Upper lobe of left lung (tissue), 6 donors: ENCODE measurements around the gene LLPH. TPM values are rescaled to one million over a fixed set of nuclear protein-coding genes. Genes with fewer than 3 reads are reported as not detected.

Experiments
- ATAC-seq, 2 donors: fragments of 200-7000 bp; cut with Tn5 transposase; one replicate each; pipeline ENCODE4 v1.9.1; 2022; ENCODE audit warnings: mild to moderate bottlenecking in 2 of 2, moderate library complexity in 2 of 2; ENCODE audit not compliant: low FRiP score in 2 of 2
- DNase-seq, 2 donors: peaks; one replicate each; pipeline ENCODE4 v3.0.0-alpha.2; 2019 to 2020
- H3K27ac ChIP-seq, 4 donors: fragments of 200-600 bp; sonication (generic); one replicate each; pipeline ENCODE4 v1.5.1; 2016 to 2019
- H3K27me3 ChIP-seq, 4 donors: fragments of 200-600 bp; sonication (generic); one replicate each; pipeline ENCODE4 v1.5.1; 2017 to 2019
- H3K36me3 ChIP-seq, 4 donors: fragments of 200-600 bp; sonication (generic); one replicate each; pipeline ENCODE4 v1.5.1; 2016 to 2019
- H3K4me1 ChIP-seq, 4 donors: fragments of 200-600 bp; sonication (generic); one replicate each; pipeline ENCODE4 v1.5.1; 2018 to 2019
- H3K4me3 ChIP-seq, 4 donors: fragments of 200-600 bp; sonication (generic); one replicate each; pipeline ENCODE4 v1.5.1; 2017 to 2019; ENCODE audit warnings: mild to moderate bottlenecking in 2 of 4, moderate library complexity in 1 of 4
- H3K9me3 ChIP-seq, 4 donors: fragments of 200-600 bp; sonication (generic); one replicate each; pipeline ENCODE4 v1.5.1; 2018 to 2019
- EP300 ChIP-seq, 4 donors: sonication (generic); formaldehyde crosslinking; IDR thresholded peaks; one replicate each; pipeline ENCODE4 v1.5.1; 2017; ENCODE audit warnings: antibody characterized with exemption in 4 of 4, control low read depth in 2 of 4
- POLR2A ChIP-seq, 4 donors: fragments of 450-650 bp; IDR thresholded peaks; one replicate each; pipeline ENCODE4 v1.5.1; 2016 to 2017; ENCODE audit warnings: antibody characterized with exemption in 4 of 4, mild to moderate bottlenecking in 2 of 4
- POLR2AphosphoS5 ChIP-seq, 2 donors: sonication (generic); formaldehyde crosslinking; IDR thresholded peaks; one replicate each; pipeline ENCODE4 v1.5.1; 2017; ENCODE audit warnings: antibody characterized with exemption in 2 of 2
- WGBS, 2 donors: methylation state at CpG; one replicate each; pipeline ENCODE4 v1.1.5; 2017 to 2018; 5-methylcytosine and 5-hydroxymethylcytosine counted together
- total RNA-seq, 6 donors: library from RNA; depleted of rRNA in 4 of 6; stranded (reverse); fragments of >200 nt in 4 of 6; gene quantifications; one replicate each; pipeline versions ENCODE4 v1.1.0 to v1.2.1, GENCODE V29; 2016 to 2021
- TF ChIP-seq, protein P1 (sequence below), 6 experiments: fragments of 450-650 bp in 4 of 6; fragments of 200-600 bp in 2 of 6; sonication (generic) in 2 of 6; IDR thresholded peaks; one replicate each; pipeline ENCODE4 v1.5.1; 2016 to 2019; ENCODE audit warnings: antibody characterized with exemption in 6 of 6
- donor health status: DM: no; HTN: no; CAD: no; lungs with moderate emphysema.
- donor health status: DM: no; HTN: yes; CAD: no; lungs with severe emphysema.

The LLPH gene
- total RNA-seq, 6 donors from 2014 or later: 2.1 to 18.5 (median 5.9) TPM

DNA sequence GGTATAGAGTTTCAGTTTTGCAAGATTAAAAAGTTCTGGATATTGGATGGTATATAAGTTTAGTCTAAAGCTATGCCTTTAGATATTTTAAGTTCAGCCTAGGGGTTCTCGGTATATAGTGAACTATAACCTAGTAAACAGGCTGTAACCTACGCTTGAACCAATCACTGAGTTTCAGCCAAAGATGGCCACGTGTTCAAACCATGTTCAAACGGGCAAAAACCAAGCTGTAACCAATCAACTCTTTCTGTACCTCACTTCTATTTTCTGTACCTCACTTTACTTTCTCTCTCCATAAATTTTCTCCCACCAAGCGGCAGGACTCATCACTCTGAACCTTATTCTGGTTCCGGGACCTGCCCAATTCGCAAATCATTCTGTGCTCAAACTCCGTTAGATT lies 37.9 kb upstream of the LLPH start:
- Histone ChIP-seq H3K27me3 (no peaks in the 10 kb centered on the region), H3K36me3 (no peaks in the 10 kb centered on the region), H3K4me3 (peak overlapping the region in 3 of 4 donors; percentile 65 to 85 (median 76)), H3K27ac (peak overlapping the region; percentile 99 to 100 (median 100)), H3K9me3 (no peaks in the 10 kb centered on the region), H3K4me1 (peaks cover 12 to 33% (median 17%) of the 10 kb centered on the region in 4 donors)
- DNase-seq (no peak), ATAC-seq (no peak)
- TF ChIP-seq POLR2A (IDR thresholded peaks at IDR 0.05): no peak
- TF ChIP-seq, protein P1, sequence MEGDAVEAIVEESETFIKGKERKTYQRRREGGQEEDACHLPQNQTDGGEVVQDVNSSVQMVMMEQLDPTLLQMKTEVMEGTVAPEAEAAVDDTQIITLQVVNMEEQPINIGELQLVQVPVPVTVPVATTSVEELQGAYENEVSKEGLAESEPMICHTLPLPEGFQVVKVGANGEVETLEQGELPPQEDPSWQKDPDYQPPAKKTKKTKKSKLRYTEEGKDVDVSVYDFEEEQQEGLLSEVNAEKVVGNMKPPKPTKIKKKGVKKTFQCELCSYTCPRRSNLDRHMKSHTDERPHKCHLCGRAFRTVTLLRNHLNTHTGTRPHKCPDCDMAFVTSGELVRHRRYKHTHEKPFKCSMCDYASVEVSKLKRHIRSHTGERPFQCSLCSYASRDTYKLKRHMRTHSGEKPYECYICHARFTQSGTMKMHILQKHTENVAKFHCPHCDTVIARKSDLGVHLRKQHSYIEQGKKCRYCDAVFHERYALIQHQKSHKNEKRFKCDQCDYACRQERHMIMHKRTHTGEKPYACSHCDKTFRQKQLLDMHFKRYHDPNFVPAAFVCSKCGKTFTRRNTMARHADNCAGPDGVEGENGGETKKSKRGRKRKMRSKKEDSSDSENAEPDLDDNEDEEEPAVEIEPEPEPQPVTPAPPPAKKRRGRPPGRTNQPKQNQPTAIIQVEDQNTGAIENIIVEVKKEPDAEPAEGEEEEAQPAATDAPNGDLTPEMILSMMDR (IDR thresholded peaks at IDR 0.05): no peak
- no peak for TF ChIP-seq EP300 (IDR thresholded peaks at IDR 0.05)
- no peak for TF ChIP-seq POLR2AphosphoS5 (IDR thresholded peaks at IDR 0.05)
- WGBS, 2 donors: 80 to 82% methylated on average over 8 of the region's 8 CpGs

DNA sequence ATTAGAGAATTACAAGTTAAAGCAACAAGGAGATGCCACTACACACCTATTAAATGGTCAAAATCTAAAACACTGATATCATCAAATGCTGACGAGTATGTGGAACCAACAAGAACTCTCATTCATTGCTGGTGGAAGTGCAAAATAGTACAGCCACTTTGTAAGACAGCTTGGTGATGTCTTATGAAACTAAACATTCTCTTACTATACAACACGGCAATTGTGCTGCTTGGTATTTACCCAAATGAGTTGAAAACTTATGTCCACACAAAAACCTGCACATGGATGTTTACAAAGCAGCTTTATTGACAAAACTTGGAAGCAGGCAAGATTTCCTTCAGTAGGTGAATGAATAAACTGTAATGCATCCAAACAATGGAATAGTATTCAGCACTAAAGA lies 36.0 kb upstream of the LLPH start:
- Histone ChIP-seq H3K4me1 (peaks cover 12 to 41% (median 27%) of the 10 kb centered on the region in 4 donors), H3K36me3 (no peaks in the 10 kb centered on the region), H3K4me3 (no peak overlapping the region), H3K27ac (no peak overlapping the region), H3K9me3 (no peaks in the 10 kb centered on the region), H3K27me3 (no peaks in the 10 kb centered on the region)
- no peak for ATAC-seq
- TF ChIP-seq, protein P1 (IDR thresholded peaks at IDR 0.05): no peak
- TF ChIP-seq EP300 (IDR thresholded peaks at IDR 0.05) (no peak), POLR2AphosphoS5 (IDR thresholded peaks at IDR 0.05) (no peak), POLR2A (IDR thresholded peaks at IDR 0.05) (no peak)
- no peak for DNase-seq
- 92 to 98% methylated on average over 2 of the region's 2 CpGs for WGBS, 2 donors

DNA sequence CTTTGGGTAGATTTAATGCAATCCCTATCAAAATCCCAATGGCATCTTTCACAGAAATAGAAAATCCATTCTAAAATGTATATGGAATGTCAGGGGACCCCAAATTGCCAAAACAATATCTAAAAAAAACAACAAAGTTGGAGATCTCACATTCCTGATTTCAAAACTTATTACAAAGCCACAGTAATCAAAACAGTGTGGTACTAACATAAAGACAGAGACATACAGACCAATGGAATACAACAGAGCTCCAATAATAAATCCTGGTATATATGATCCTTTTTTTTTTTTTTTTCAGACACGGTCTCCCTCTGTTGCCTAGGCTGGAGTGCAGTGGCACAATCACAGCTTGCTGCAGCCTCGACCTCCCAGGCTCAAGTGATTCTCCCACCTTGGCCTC lies 34.6 kb upstream of the LLPH start:
- H3K4me1 ChIP-seq: peaks cover 12 to 35% (median 25%) of the 10 kb centered on the region in 4 donors
- H3K36me3 ChIP-seq: peaks cover 0 to 12% (median 2%) of the 10 kb centered on the region in 4 donors
- H3K9me3 ChIP-seq: no peaks in the 10 kb centered on the region
- no peak for TF ChIP-seq EP300 (IDR thresholded peaks at IDR 0.05)
- no peak for TF ChIP-seq POLR2A (IDR thresholded peaks at IDR 0.05)
- no peak for TF ChIP-seq POLR2AphosphoS5 (IDR thresholded peaks at IDR 0.05)
- TF ChIP-seq, protein P1 (IDR thresholded peaks at IDR 0.05): no peak
- H3K27me3 ChIP-seq: no peaks in the 10 kb centered on the region
- WGBS, 2 donors: 93 to 98% methylated on average over 2 of the region's 2 CpGs
- no peak overlapping the region for H3K27ac ChIP-seq
- DNase-seq (no peak), ATAC-seq (no peak)
- H3K4me3 ChIP-seq: no peak overlapping the region

DNA sequence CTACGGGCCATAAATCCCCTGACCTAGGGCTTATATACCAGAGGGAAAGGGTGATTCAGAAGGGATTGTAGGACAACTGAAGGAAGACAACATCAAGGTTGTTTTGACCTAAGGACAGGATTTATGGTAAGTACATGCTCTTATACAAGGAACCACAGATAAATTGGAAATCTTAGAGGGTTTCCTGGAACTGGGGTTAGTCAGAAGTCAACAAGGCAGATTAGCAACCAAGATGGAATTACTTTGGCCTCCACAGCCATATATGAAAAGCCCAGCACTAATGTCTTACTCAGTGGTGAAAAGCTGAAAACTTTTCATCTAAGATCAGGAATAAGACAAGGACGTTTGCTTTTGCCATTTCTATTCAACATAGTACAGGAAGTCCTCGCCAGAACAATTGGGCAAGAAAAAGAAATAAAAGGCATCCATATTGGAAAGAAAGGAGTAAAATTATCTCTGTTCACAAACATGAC lies 33.8 kb upstream of the LLPH start:
- no peak for TF ChIP-seq POLR2A (IDR thresholded peaks at IDR 0.05)
- no peak for TF ChIP-seq POLR2AphosphoS5 (IDR thresholded peaks at IDR 0.05)
- TF ChIP-seq, protein P1 (IDR thresholded peaks at IDR 0.05): no peak
- TF ChIP-seq EP300 (IDR thresholded peaks at IDR 0.05): no peak
- peaks cover 0 to 20% (median 2%) of the 10 kb centered on the region in 4 donors for H3K36me3 ChIP-seq
- ATAC-seq: no peak
- no peaks in the 10 kb centered on the region for H3K27me3 ChIP-seq
- WGBS, 2 donors: 87 to 88% methylated on average over 3 of the region's 3 CpGs
- peaks cover 12 to 35% (median 25%) of the 10 kb centered on the region in 4 donors for H3K4me1 ChIP-seq
- no peak for DNase-seq
- H3K27ac ChIP-seq: no peak overlapping the region
- H3K9me3 ChIP-seq: no peaks in the 10 kb centered on the region
- H3K4me3 ChIP-seq: no peak overlapping the region

DNA sequence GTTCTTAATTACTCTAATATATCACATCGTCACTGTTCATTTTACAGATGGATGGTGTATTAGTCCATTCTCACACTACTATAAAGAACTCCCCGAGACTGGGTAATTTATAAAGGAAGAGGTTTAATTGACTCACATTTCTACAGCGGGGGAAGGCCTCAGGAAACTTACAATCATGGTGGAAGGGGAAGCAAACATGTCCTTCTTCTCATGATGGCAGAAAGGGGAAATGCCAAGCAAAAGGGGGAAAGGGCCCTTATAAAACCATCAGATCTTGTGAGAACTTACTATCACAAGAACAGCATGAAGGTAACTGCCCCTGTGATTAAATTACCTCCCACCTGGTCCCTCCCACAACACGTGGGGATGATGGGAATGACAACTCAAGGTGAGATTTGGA lies 32.7 kb upstream of the LLPH start:
- ATAC-seq (no peak), DNase-seq (no peak)
- H3K27ac ChIP-seq: peak overlapping the region in 2 of 4 donors; percentile 2 to 37
- peaks cover 8 to 30% (median 20%) of the 10 kb centered on the region in 4 donors for H3K4me1 ChIP-seq
- no peaks in the 10 kb centered on the region for H3K27me3 ChIP-seq
- 60 to 66% methylated on average over 4 of the region's 4 CpGs for WGBS, 2 donors
- H3K9me3 ChIP-seq: no peaks in the 10 kb centered on the region
- H3K36me3 ChIP-seq: peaks cover 0 to 28% (median 4%) of the 10 kb centered on the region in 4 donors
- no peak overlapping the region for H3K4me3 ChIP-seq
- no peak for TF ChIP-seq EP300 (IDR thresholded peaks at IDR 0.05)
- TF ChIP-seq POLR2AphosphoS5 (IDR thresholded peaks at IDR 0.05): no peak
- TF ChIP-seq, protein P1 (IDR thresholded peaks at IDR 0.05): no peak
- TF ChIP-seq POLR2A (IDR thresholded peaks at IDR 0.05): no peak
